Activated CD4-positive, alpha-beta T cell treated with anti-CD3 and anti-CD28 coated beads, Interleukin-2, amount 10 ng/mL, durations not matched to agents 7 days and 5 days (primary cell): ENCODE data around the gene PTGR3. TPM values are rescaled to one million over a fixed set of nuclear protein-coding genes. Genes with fewer than 3 reads are reported as not detected.

Experiments used
- CTCF ChIA-PET: fragments of 350-600 bp; sonication (Branson Sonifier 250); formaldehyde crosslinking; loops from one replicate; lab custom pipeline; 2021; ENCODE audit warnings: antibody characterized with exemption; lab: Charles Lee
- POLR2A ChIA-PET: fragments of 350-600 bp; sonication (Branson Sonifier 250); formaldehyde crosslinking; loops from one replicate; lab custom pipeline; 2021; ENCODE audit warnings: antibody characterized with exemption; lab: Charles Lee
- DNase-seq: peaks from one replicate; pipeline ENCODE4 v3.0.0-alpha.2; 2020
- H3K27ac Mint-ChIP-seq: one replicate; pipeline ENCODE4 v1.8.0; 2021; ENCODE audit warnings: mild to moderate bottlenecking, moderate library complexity, mixed read lengths
- H3K27me3 Mint-ChIP-seq: one replicate; pipeline ENCODE4 v1.8.0; 2021; ENCODE audit warnings: mixed read lengths
- H3K36me3 Mint-ChIP-seq: one replicate; pipeline ENCODE4 v1.8.0; 2021; ENCODE audit warnings: low read depth, mixed read lengths
- H3K4me1 Mint-ChIP-seq: one replicate; pipeline ENCODE4 v1.8.0; 2021; ENCODE audit warnings: mixed read lengths
- H3K4me3 Mint-ChIP-seq: one replicate; pipeline ENCODE4 v1.8.0; 2021; ENCODE audit warnings: mild to moderate bottlenecking, moderate library complexity, mixed read lengths
- H3K9me3 Mint-ChIP-seq: one replicate; pipeline ENCODE4 v1.8.0; 2021; ENCODE audit warnings: mixed read lengths
- total RNA-seq, 2 experiments: library from RNA; stranded (reverse); gene quantifications; one replicate each; pipeline ENCODE4 v1.2.3, GENCODE V29; 2021

The PTGR3 gene, protein sequence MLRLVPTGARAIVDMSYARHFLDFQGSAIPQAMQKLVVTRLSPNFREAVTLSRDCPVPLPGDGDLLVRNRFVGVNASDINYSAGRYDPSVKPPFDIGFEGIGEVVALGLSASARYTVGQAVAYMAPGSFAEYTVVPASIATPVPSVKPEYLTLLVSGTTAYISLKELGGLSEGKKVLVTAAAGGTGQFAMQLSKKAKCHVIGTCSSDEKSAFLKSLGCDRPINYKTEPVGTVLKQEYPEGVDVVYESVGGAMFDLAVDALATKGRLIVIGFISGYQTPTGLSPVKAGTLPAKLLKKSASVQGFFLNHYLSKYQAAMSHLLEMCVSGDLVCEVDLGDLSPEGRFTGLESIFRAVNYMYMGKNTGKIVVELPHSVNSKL
- 10 to 100 TPM; 35.8 to 38.6 TPM for total RNA-seq

DNA sequence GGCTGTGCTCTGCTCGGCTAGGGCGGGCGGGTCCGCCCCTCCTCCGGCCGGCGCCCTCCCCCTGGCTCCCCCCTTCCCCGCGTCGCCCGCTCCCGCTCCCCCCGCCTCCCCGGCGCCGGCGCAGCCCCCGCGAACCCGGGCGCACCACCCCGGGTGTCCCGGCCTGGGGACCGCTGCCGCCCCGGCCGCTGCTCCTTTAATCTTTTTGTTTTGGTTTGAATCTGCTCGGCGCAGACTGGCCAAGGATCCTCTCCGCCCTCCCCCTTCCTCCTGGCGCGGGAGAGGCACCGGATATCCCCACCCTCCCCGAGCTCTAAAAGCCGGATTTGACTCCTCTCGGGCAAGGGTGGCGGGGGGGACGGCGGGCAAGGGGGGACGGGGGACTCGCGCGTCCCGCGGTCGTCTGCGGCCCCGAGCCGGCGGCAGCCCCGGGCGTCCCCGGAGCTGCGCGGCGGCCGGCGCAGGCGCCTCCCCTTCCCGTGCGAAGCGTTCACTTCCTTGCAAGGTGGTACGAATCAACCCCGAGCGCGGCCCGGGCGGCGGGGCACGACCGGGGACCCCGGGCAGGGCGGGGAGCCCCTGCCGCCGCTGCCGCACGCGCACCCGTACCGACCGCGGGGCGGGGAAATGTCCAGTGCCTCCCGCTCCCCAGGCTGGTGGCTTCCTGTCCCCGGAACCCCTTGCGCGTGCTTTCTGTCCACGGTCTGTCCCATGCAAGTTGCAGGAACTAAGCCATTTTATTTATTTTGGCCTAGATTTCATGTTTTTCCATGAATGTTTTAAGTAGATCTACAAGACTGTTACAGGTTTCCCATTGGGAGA is at the start of gene PTGR3:
Gene PTGR3, minus strand, starts transcription at position 11 of the 822 bp plus-strand sequence. CDS start 81 bp downstream, outside the sequence.
- CTCF ChIA-PET = no interaction called here
- peaks cover 63% of the 10 kb centered on the region for H3K4me1 Mint-ChIP-seq
- H3K4me3 Mint-ChIP-seq = peak within 1 kb of the TSS; percentile 99
- H3K36me3 Mint-ChIP-seq = peaks cover 21% of the 10 kb centered on the region
- peaks cover 26% of the 10 kb centered on the region for H3K27me3 Mint-ChIP-seq
- peak; percentile 87 for DNase-seq
- POLR2A ChIA-PET = no interaction called here
- peak within 1 kb of the TSS; percentile 98 for H3K27ac Mint-ChIP-seq
- no peaks in the 10 kb centered on the region for H3K9me3 Mint-ChIP-seq

- no peaks in the 10 kb centered on the region for H3K27me3 Mint-ChIP-seq
- peaks cover 3% of the 10 kb centered on the region for H3K36me3 Mint-ChIP-seq
- ChIA-PET POLR2A (interaction anchor here (0.9 kb wide), 1 partner anchor 11 kb away, joined by 3 read pairs; no protein-coding TSS in a partner anchor), CTCF (no interaction called here)
- H3K9me3 Mint-ChIP-seq = no peaks in the 10 kb centered on the region
- no peak overlapping the region for H3K27ac Mint-ChIP-seq
- no peak for DNase-seq
- H3K4me1 Mint-ChIP-seq = peaks cover 19% of the 10 kb centered on the region
- no peak overlapping the region for H3K4me3 Mint-ChIP-seq
These were observed 48.7 kb upstream of the PTGR3 start for GRCh38 chr18:75257605-75258004.

DNA sequence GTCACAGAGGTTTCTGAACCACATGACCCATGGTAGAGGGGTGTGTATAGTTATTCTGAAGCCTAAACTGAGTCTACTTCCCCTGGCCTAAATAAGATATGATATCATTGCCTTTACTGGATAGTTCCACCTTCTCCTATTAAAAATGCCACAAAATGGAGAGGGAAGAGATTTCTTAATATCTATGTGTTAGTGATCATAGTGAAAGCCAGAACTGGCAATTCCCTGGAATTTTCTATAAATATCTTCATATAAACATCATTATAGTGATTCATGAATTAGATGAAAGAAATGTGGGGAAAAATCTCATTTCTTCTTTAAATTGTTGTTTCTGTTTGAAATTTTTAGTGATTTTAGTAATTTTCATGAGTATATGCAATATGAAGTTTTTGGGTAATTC is 47.4 kb upstream of the PTGR3 start:
- ChIA-PET CTCF (no interaction called here), POLR2A (no interaction called here)
- H3K4me3 Mint-ChIP-seq = no peak overlapping the region
- DNase-seq = no peak
- peaks cover 15% of the 10 kb centered on the region for H3K4me1 Mint-ChIP-seq
- no peaks in the 10 kb centered on the region for H3K9me3 Mint-ChIP-seq
- H3K36me3 Mint-ChIP-seq = no peaks in the 10 kb centered on the region
- H3K27me3 Mint-ChIP-seq = no peaks in the 10 kb centered on the region
- no peak overlapping the region for H3K27ac Mint-ChIP-seq

GRCh38 chr18:75255094-75255493 is 46.2 kb upstream of the PTGR3 start:
- H3K4me1 Mint-ChIP-seq = peaks cover 11% of the 10 kb centered on the region
- no peak overlapping the region for H3K4me3 Mint-ChIP-seq
- POLR2A ChIA-PET = no interaction called here

GRCh38 chr18:75253784-75254183 is 44.8 kb upstream of the PTGR3 start:
- no peaks in the 10 kb centered on the region for H3K9me3 Mint-ChIP-seq
- CTCF ChIA-PET = no interaction called here
- no peak for DNase-seq
- no peak overlapping the region for H3K27ac Mint-ChIP-seq
- H3K27me3 Mint-ChIP-seq = no peaks in the 10 kb centered on the region
- POLR2A ChIA-PET = no interaction called here
- peaks cover 21% of the 10 kb centered on the region for H3K4me1 Mint-ChIP-seq
- peaks cover 4% of the 10 kb centered on the region for H3K36me3 Mint-ChIP-seq
- no peak overlapping the region for H3K4me3 Mint-ChIP-seq

More at GRCh38 chr18:75255094-75255493, 46.2 kb upstream of the PTGR3 start:
- Mint-ChIP-seq H3K9me3 (no peaks in the 10 kb centered on the region), H3K27ac (no peak overlapping the region), H3K27me3 (no peaks in the 10 kb centered on the region), H3K36me3 (no peaks in the 10 kb centered on the region)
- CTCF ChIA-PET = interaction anchor here (1.2 kb wide), 1 partner anchor 11 kb away, joined by 3 read pairs; no protein-coding TSS in a partner anchor
- no peak for DNase-seq

GRCh38 chr18:75253043-75253442 is 44.1 kb upstream of the PTGR3 start:
- CTCF ChIA-PET = no interaction called here
- peaks cover 28% of the 10 kb centered on the region for H3K4me1 Mint-ChIP-seq
- no peaks in the 10 kb centered on the region for H3K9me3 Mint-ChIP-seq
- DNase-seq = no peak
- no peak overlapping the region for H3K4me3 Mint-ChIP-seq
- POLR2A ChIA-PET = no interaction called here
- H3K27ac Mint-ChIP-seq = no peak overlapping the region
- peaks cover 4% of the 10 kb centered on the region for H3K36me3 Mint-ChIP-seq
- no peaks in the 10 kb centered on the region for H3K27me3 Mint-ChIP-seq

- CTCF ChIA-PET = no interaction called here
- peaks cover 37% of the 10 kb centered on the region for H3K4me1 Mint-ChIP-seq
- no peak overlapping the region for H3K4me3 Mint-ChIP-seq
- H3K9me3 Mint-ChIP-seq = no peaks in the 10 kb centered on the region
- DNase-seq = no peak
- POLR2A ChIA-PET = no interaction called here
- H3K27ac Mint-ChIP-seq = no peak overlapping the region
- H3K27me3 Mint-ChIP-seq = no peaks in the 10 kb centered on the region
- H3K36me3 Mint-ChIP-seq = peaks cover 4% of the 10 kb centered on the region
These were observed 43.2 kb upstream of the PTGR3 start for GRCh38 chr18:75252136-75252535.

GRCh38 chr18:75251466-75251865 is 42.5 kb upstream of the PTGR3 start:
- no peak overlapping the region for H3K27ac Mint-ChIP-seq

GRCh38 chr18:75250471-75250821 is 41.5 kb upstream of the PTGR3 start:
- no peaks in the 10 kb centered on the region for H3K27me3 Mint-ChIP-seq
- peaks cover 53% of the 10 kb centered on the region for H3K4me1 Mint-ChIP-seq
- CTCF ChIA-PET = interaction anchor here (0.7 to 1.3 kb wide), 3 partner anchors 15 to 1065 kb away, joined by 3 to 5 read pairs (median 4); no protein-coding TSS in a partner anchor
- peaks cover 4% of the 10 kb centered on the region for H3K36me3 Mint-ChIP-seq
- no peak for DNase-seq
- H3K9me3 Mint-ChIP-seq = no peaks in the 10 kb centered on the region
- POLR2A ChIA-PET = no interaction called here
- no peak overlapping the region for H3K4me3 Mint-ChIP-seq
- no peak overlapping the region for H3K27ac Mint-ChIP-seq

More at GRCh38 chr18:75251466-75251865, 42.5 kb upstream of the PTGR3 start:
- no peak for DNase-seq
- CTCF ChIA-PET = interaction anchor here (0.6 to 0.9 kb wide), 2 partner anchors 10 to 40 kb away, joined by 3 to 4 read pairs; no protein-coding TSS in a partner anchor
- Mint-ChIP-seq H3K36me3 (peaks cover 4% of the 10 kb centered on the region), H3K4me3 (no peak overlapping the region), H3K27me3 (no peaks in the 10 kb centered on the region), H3K9me3 (no peaks in the 10 kb centered on the region), H3K4me1 (peaks cover 43% of the 10 kb centered on the region)
- POLR2A ChIA-PET = no interaction called here

DNA sequence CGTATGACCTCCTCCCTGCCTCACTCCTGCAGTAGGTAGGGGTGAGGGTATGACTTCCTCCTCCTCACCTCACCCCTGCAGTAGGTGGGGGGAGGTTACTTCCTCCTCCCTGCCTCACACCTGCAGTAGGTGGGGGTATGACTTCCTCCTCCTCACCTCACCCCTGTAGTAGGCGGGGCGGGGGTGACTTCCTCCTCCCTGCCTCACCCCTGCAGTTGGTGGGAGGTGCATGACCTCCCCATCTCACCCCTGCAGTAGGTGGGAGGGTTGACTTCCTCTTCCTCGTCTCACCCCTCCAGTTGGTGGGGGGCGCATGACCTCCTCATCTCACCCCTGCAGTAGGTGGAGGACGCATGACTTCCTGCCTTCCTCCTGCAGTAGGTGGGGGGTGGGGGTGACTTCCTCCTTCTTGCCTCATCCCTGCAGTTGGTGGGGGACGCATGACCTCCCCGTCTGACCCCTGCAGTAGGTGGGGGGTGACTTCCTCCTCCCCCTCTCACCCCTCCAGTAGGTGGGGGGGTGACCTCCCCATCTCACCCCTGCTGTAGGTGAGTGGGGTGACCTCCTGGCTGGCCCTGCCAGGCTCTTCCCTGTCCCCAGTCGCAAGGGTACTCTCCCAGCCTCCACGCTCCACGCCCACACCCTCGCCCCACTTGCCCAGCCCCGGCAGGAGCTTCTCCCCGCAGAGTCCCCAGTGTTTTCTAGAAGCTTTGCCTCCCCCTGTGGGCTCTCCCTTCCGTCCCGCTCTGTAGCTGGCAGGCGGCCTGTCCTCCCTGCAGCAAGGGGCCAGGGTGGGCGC is 40.9 kb upstream of the PTGR3 start:
- H3K27me3 Mint-ChIP-seq = no peaks in the 10 kb centered on the region
- CTCF ChIA-PET = interaction anchor here (1.3 kb wide), 1 partner anchor 16 kb away, joined by 3 read pairs; no protein-coding TSS in a partner anchor
- POLR2A ChIA-PET = no interaction called here
- H3K9me3 Mint-ChIP-seq = no peaks in the 10 kb centered on the region
- peak; percentile 39 for DNase-seq
- peak overlapping the region; percentile 73 for H3K27ac Mint-ChIP-seq
- H3K4me3 Mint-ChIP-seq = no peak overlapping the region
- peaks cover 56% of the 10 kb centered on the region for H3K4me1 Mint-ChIP-seq
- peaks cover 4% of the 10 kb centered on the region for H3K36me3 Mint-ChIP-seq

DNA sequence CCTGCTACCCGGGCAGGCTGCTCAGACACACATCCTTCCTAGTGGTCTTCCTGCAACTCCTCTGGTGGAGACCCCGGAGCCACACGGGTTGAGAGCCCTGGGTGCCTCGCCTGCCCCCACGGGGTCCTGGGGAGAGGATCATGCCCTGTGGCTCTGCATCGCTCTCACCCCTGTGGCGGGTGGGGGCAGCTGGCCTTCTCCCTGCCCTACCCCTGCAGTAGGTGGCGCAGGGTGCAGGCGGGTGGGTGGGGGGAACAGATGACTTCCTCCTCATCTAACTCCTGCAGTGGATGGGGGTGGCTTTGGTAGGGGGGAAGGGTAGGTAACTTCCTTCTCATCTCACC is 40.2 kb upstream of the PTGR3 start:
- ChIA-PET POLR2A (no interaction called here), CTCF (no interaction called here)
- H3K36me3 Mint-ChIP-seq = peaks cover 4% of the 10 kb centered on the region
- H3K9me3 Mint-ChIP-seq = no peaks in the 10 kb centered on the region
- no peak for DNase-seq
- H3K4me1 Mint-ChIP-seq = peaks cover 59% of the 10 kb centered on the region
- peak overlapping the region; percentile 95 for H3K27ac Mint-ChIP-seq
- H3K4me3 Mint-ChIP-seq = no peak overlapping the region
- no peaks in the 10 kb centered on the region for H3K27me3 Mint-ChIP-seq

GRCh38 chr18:75248426-75249174 is 39.7 kb upstream of the PTGR3 start:
- H3K9me3 Mint-ChIP-seq = no peaks in the 10 kb centered on the region
- ChIA-PET POLR2A (no interaction called here), CTCF (no interaction called here)
- H3K36me3 Mint-ChIP-seq = peaks cover 4% of the 10 kb centered on the region
- H3K27me3 Mint-ChIP-seq = no peaks in the 10 kb centered on the region
- H3K27ac Mint-ChIP-seq = peak overlapping the region; percentile 95
- DNase-seq = no peak
- H3K4me3 Mint-ChIP-seq = peak overlapping the region; percentile 82
- H3K4me1 Mint-ChIP-seq = peaks cover 59% of the 10 kb centered on the region
